D721Med (cell line): Measurements from ENCODE around the gene DPYSL5.

Source experiments
- DNase-seq: peaks from one replicate; pipeline ENCODE4 v3.0.0; 2011; ENCODE audit warnings: low spot score; ENCODE audit not compliant: insufficient read length
- FAIRE-seq: peaks from 2 replicates; lab custom pipeline; 2011; peaks lifted over from hg19 to GRCh38; lab: Jason Lieb, UNC
- CTCF ChIP-seq: IDR thresholded peaks from 2 replicates; pipeline ENCODE4 v1.5.1; 2012; ENCODE audit warnings: mild to moderate bottlenecking, control low read depth; ENCODE audit not compliant: insufficient read depth; ENCODE audit errors: missing control alignments

Gene DPYSL5

GRCh38 chr2:26913606-26913998, 65.7 kb downstream of the DPYSL5 start:
- DNase-seq (no peak), FAIRE-seq (no peak)
- no peak for TF ChIP-seq CTCF

- FAIRE-seq = no peak
- TF ChIP-seq CTCF = no peak
- DNase-seq = no peak
Measured at GRCh38 chr2:26913999-26914658, 66.2 kb downstream of the DPYSL5 start.

GRCh38 chr2:26914659-26915310, 66.9 kb downstream of the DPYSL5 start:
- DNase-seq (no peak), FAIRE-seq (no peak)
- TF ChIP-seq CTCF = no peak

GRCh38 chr2:26915316-26915715, 67.4 kb downstream of the DPYSL5 start:
- no peak for TF ChIP-seq CTCF
- DNase-seq (no peak), FAIRE-seq (no peak)

GRCh38 chr2:26916128-26916692, 68.3 kb downstream of the DPYSL5 start:
- no peak for TF ChIP-seq CTCF
- FAIRE-seq (no peak), DNase-seq (no peak)

- DNase-seq (no peak), FAIRE-seq (no peak)
- no peak for TF ChIP-seq CTCF
Measured at GRCh38 chr2:26917135-26917836, 69.4 kb downstream of the DPYSL5 start.
